Heart left ventricle (tissue), 16 donors: ENCODE results near the gene COX7A2. TPM values are rescaled to one million over a fixed set of nuclear protein-coding genes. Genes with fewer than 3 reads are reported as not detected.

Experiments used
- ATAC-seq, 4 donors: fragments of 200-7000 bp; cut with Tn5 transposase; one replicate each; pipeline ENCODE4 v1.9.1; 2020 to 2022; ENCODE audit warnings: moderate library complexity in 4 of 4, mild to moderate bottlenecking in 3 of 4, moderate number of reproducible peaks in 1 of 4
- DNase-seq, 5 donors: peaks; one replicate each; pipeline ENCODE4 v3.0.0-alpha.2; 2020
- H3K27ac ChIP-seq, 12 donors: fragments of 200-600 bp; sonication (generic) in 4 of 12; one replicate each; pipeline versions ENCODE4 v1.5.0 to v1.8.0; 2016 to 2022; ENCODE audit warnings: mild to moderate bottlenecking in 2 of 12
- H3K27me3 ChIP-seq, 9 donors: fragments of 200-600 bp; sonication (generic) in 2 of 9; one replicate each; pipeline versions ENCODE4 v1.5.1 to v1.8.0; 2016 to 2022; ENCODE audit warnings: mild to moderate bottlenecking in 3 of 9
- H3K36me3 ChIP-seq, 9 donors: fragments of 200-600 bp; sonication (generic) in 2 of 9; one replicate each; pipeline versions ENCODE4 v1.5.0 to v1.8.0; 2018 to 2022; ENCODE audit warnings: mild to moderate bottlenecking in 2 of 9
- H3K4me1 ChIP-seq, 12 donors: fragments of 200-600 bp; sonication (generic) in 4 of 12; one replicate each; pipeline versions ENCODE4 v1.5.0 to v1.8.0; 2016 to 2022; ENCODE audit warnings: mild to moderate bottlenecking in 3 of 12
- H3K4me3 ChIP-seq, 12 donors: fragments of 200-600 bp; sonication (generic) in 4 of 12; one replicate each; pipeline versions ENCODE4 v1.5.0 to v1.8.0; 2017 to 2022; ENCODE audit warnings: mild to moderate bottlenecking in 9 of 12, moderate library complexity in 4 of 12
- H3K9me3 ChIP-seq, 12 donors: fragments of 200-600 bp; sonication (generic) in 4 of 12; one replicate each; pipeline versions ENCODE4 v1.5.0 to v1.8.0; 2016 to 2022; ENCODE audit warnings: mild to moderate bottlenecking in 1 of 12
- CTCF ChIP-seq, 12 donors: fragments of 200-600 bp; sonication (generic) in 4 of 12; IDR thresholded peaks; one replicate each; pipeline versions ENCODE4 v1.5.0 to v1.8.0; 2018 to 2022; ENCODE audit warnings: antibody characterized with exemption in 12 of 12, mild to moderate bottlenecking in 5 of 12
- POLR2A ChIP-seq, 2 donors: fragments of 450-650 bp; IDR thresholded peaks; one replicate each; pipeline ENCODE4 v1.6.1; 2017; ENCODE audit warnings: antibody characterized with exemption in 2 of 2, mild to moderate bottlenecking in 2 of 2, moderate library complexity in 2 of 2
- WGBS, 4 donors: extraction: QIAGEN DNeasy Blood & Tissue Kit in 2 of 4; methylation state at CpG; one replicate each; pipeline versions ENCODE4 v1.1.5 to v1.1.7; 2013 to 2018; 5-methylcytosine and 5-hydroxymethylcytosine counted together
- intact Hi-C, 10 donors: fragments of 100-400 bp; cut with DNase I; formaldehyde crosslinking; loops; one replicate each; pipeline versions ENCODE4 v1.11.1 to v1.14.2; 2022
- polyA plus RNA-seq, 2 donors: library from polyadenylated mRNA; stranded (reverse); fragments of 200-250 nt; gene quantifications; one replicate each; pipeline ENCODE4 v1.2.3, GENCODE V29; 2013
- total RNA-seq, 9 donors: library from RNA; depleted of rRNA in 2 of 9; stranded (reverse); fragments of >200 nt in 2 of 9; fragmentation: NEBNext Ultra II Directional in 3 of 9; extraction: Animal tissue kit (Norgen Biotek cat#: 25700) in 3 of 9; gene quantifications; one replicate each; pipeline versions ENCODE4 v1.1.0 to v1.2.4, GENCODE V29; 2016 to 2023
- donor health status: ischemic (EF 13 %, LVEDD 7.1; RV severe dilation, severe dysfunction).
- donor health status: healthy with polysubstance abuse.
- donor health status: DM: no; HTN: yes; CAD: no.
- donor health status: DM: no; HTN: no; CAD: no.
- donor health status: ischemic (EF 25% LVEDD 6.9; RV normal size, moderate dysfunction).
- donor health status: ischemic (EF 25% LVEDD 5.7; RV mildly dilated, moderate dysfunction).
- donor health status: healthy.
- donor health status: DM: yes; HTN: yes; CAD: no.
- donor health status: ischemic (EF 35%, LVEDD 5.7; RV mildly dilated, moderate dysfunction).
- donor health status: nonischemic (EF 11% LVEDD 7.7; RV severe dilation, severe dysfunction).
- donor health status: DM: yes; HTN: yes; CAD: no.
- donor health status: PGD.
- donor health status: ischemic (EF 29% LVEDD 5.4; RV normal size, mild dysfunction).
- donor health status: nonischemic (EF 23%, LVEDD 6.1; RV moderate dilation, normal function).

COX7A2 gene
- total and polyA plus RNA-seq, 11 donors: 646 to 1,466 (median 1,110) TPM

GRCh38 chr6:75278474-75279077 is 35.0 kb upstream of the COX7A2 start:
- intact Hi-C loops: no loop called here
- Histone ChIP-seq H3K27me3 (no peaks in the 10 kb centered on the region), H3K36me3 (no peaks in the 10 kb centered on the region), H3K27ac (peak overlapping the region in 3 of 12 donors; percentile 12 to 18 (median 14)), H3K4me3 (no peak overlapping the region), H3K4me1 (peaks cover 10 to 92% (median 56%) of the 10 kb centered on the region in 12 donors), H3K9me3 (no peaks in the 10 kb centered on the region)
- TF ChIP-seq POLR2A (IDR thresholded peaks at IDR 0.05): no peak
- no peak for TF ChIP-seq CTCF (IDR thresholded peaks at IDR 0.05)
- DNase-seq (no peak), ATAC-seq (peak in 1 of 4 donors; percentile 57)
- 30 to 40% (median 31%) methylated on average over 4 of the region's 4 CpGs for WGBS, 4 donors

GRCh38 chr6:75275067-75275466 is 31.5 kb upstream of the COX7A2 start:
- Histone ChIP-seq H3K4me1 (peaks cover 0 to 81% (median 34%) of the 10 kb centered on the region in 12 donors), H3K27ac (peak overlapping the region in 1 of 12 donors; percentile 13), H3K27me3 (no peaks in the 10 kb centered on the region), H3K36me3 (peaks cover 0 to 8% (median 2%) of the 10 kb centered on the region in 9 donors), H3K9me3 (peaks cover 0 to 5% (median 0%) of the 10 kb centered on the region in 12 donors), H3K4me3 (no peak overlapping the region)
- TF ChIP-seq CTCF (IDR thresholded peaks at IDR 0.05): no peak
- TF ChIP-seq POLR2A (IDR thresholded peaks at IDR 0.05): no peak
- ATAC-seq: no peak
- intact Hi-C loops: no loop called here
- no peak for DNase-seq

GRCh38 chr6:75273009-75273408 is 29.4 kb upstream of the COX7A2 start:
- Histone ChIP-seq H3K9me3 (peaks cover 0 to 5% (median 0%) of the 10 kb centered on the region in 12 donors), H3K4me1 (peaks cover 0 to 73% (median 19%) of the 10 kb centered on the region in 12 donors), H3K27me3 (no peaks in the 10 kb centered on the region), H3K27ac (peak overlapping the region in 3 of 12 donors; percentile 9 to 83 (median 31)), H3K4me3 (no peak overlapping the region), H3K36me3 (peaks cover 0 to 8% (median 2%) of the 10 kb centered on the region in 9 donors)
- peak in 1 of 4 donors; percentile 18 for ATAC-seq
- DNase-seq: no peak
- intact Hi-C loops: no loop called here
- 80 to 92% (median 90%) methylated on average over 4 of the region's 4 CpGs for WGBS, 4 donors
- TF ChIP-seq POLR2A (IDR thresholded peaks at IDR 0.05) (no peak), CTCF (IDR thresholded peaks at IDR 0.05) (no peak)

GRCh38 chr6:75272145-75272840 is 28.7 kb upstream of the COX7A2 start:
- Histone ChIP-seq H3K9me3 (peaks cover 0 to 5% (median 0%) of the 10 kb centered on the region in 12 donors), H3K4me1 (peaks cover 0 to 74% (median 22%) of the 10 kb centered on the region in 12 donors), H3K36me3 (peaks cover 0 to 8% (median 2%) of the 10 kb centered on the region in 9 donors), H3K27me3 (no peaks in the 10 kb centered on the region), H3K27ac (peak overlapping the region in 6 of 12 donors; percentile 1 to 83 (median 16)), H3K4me3 (no peak overlapping the region)
- 88 to 93% (median 91%) methylated on average over 5 of the region's 5 CpGs for WGBS, 4 donors
- ATAC-seq: no peak
- TF ChIP-seq POLR2A (IDR thresholded peaks at IDR 0.05) (no peak), CTCF (IDR thresholded peaks at IDR 0.05) (no peak)
- DNase-seq: no peak
- intact Hi-C loops: no loop called here
